ENCODE measurements around the gene PEMT.
"Not testable (repeated sequence)": the region's sequence is repeated elsewhere in the genome, so short reads cannot be mapped to it uniquely, and the experiment has no call there.

Gene PEMT, protein sequence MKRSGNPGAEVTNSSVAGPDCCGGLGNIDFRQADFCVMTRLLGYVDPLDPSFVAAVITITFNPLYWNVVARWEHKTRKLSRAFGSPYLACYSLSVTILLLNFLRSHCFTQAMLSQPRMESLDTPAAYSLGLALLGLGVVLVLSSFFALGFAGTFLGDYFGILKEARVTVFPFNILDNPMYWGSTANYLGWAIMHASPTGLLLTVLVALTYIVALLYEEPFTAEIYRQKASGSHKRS

DNA sequence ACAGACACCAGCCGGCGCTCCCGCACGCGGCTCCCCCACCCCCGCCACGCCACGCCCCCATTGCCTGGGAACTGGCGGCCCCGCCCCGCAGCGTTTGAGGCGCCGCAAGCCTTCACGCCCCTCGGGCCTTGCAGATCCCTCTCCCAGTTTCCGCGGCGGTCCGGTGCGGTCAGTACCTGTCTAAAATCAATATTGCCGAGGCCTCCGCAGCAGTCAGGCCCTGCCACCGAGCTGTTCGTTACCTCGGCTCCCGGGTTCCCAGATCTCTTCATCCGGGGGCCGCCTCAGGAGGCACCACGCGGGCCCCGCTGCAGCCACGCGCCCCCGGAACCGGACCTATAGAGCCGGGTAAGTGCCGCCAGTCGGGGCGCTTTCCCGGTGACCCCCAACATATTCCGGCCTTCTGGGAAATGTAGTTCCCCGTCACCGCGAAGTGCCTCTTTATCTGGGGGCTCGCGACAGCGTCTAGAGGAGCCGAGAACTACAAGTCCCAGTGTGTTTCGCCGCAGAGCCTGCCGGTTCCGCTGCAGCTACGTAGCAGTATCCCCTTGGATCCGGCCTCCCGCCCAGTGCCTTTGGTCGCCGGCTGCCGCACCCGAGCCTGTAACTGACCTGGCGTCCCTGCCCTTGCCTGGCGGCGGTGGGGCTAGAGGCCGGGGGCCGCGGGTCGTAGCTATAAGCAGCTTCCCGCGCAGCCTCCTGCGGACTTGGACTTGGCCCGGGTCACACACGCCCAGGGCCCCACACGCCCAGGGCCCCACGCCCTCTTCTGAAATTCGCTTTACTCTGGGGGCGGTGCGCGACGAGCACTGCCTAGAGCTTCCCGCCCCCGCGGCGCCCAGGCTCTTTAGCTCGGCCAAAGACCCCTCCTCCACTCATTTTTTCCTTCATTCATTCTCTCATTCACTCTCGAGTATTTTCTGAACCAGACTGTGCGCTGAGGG, at the start of gene PEMT:
PEMT (minus strand) TSS at position 354 of the 944 bp plus-strand sequence; CDS start at position 272, 82 bp downstream.
- in situ Hi-C loops (cut with MboI; ENCODE audit: low sequenced_read_pairs) = no loop called here

DNA sequence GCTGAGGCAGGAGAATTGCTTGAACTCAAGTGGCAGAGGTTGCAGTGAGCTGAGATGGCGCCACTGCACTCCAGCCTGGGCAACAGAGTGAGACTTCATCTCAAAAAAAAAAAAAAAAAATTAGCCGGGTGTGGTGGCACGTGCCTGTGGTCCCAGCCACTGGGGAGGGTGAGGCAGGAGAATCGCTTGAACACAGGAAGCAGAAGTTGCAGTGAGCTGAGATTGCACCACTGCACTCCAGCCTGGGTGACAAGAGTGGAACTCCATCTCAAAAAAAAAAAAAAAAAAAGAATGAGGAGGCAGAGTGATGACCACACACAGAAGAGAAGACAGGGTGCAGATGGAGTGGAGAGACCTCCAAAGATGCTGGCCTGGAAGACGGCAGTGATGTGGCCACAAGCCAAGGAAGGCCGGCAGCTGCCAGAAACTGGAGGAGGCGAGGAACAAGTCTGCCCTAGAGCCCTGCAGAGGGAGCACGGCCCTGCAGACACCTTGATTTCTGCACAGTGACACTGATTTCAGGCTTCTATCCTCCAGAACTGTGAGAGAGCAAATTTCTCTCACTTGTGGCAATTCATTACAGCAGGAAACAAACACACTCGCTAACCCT, 48.3 kb upstream of the PEMT start:
- in situ Hi-C loops (cut with MboI; ENCODE audit: low sequenced_read_pairs) = not testable (repeated sequence)

DNA sequence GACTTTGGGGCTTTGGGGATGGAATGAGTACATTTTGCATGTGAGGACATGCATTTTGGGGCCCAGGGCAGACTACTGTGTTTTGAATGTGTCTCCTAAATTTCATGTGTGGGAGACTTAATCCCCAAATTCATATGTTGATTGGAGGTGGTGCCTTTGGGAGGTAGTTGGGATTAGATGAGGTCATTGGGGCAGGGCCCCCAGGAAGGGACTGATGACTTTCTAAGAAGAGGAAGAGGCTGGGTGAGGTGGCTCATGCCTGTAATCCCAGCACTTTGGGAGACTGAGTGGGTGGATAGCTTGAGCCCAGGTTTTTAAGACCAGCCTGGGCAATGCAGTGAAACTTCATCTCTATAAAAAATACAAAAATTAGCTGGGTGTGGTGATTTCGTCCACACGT, 47.0 kb upstream of the PEMT start:
- in situ Hi-C loops (cut with MboI; ENCODE audit: low sequenced_read_pairs) = no loop called here

DNA sequence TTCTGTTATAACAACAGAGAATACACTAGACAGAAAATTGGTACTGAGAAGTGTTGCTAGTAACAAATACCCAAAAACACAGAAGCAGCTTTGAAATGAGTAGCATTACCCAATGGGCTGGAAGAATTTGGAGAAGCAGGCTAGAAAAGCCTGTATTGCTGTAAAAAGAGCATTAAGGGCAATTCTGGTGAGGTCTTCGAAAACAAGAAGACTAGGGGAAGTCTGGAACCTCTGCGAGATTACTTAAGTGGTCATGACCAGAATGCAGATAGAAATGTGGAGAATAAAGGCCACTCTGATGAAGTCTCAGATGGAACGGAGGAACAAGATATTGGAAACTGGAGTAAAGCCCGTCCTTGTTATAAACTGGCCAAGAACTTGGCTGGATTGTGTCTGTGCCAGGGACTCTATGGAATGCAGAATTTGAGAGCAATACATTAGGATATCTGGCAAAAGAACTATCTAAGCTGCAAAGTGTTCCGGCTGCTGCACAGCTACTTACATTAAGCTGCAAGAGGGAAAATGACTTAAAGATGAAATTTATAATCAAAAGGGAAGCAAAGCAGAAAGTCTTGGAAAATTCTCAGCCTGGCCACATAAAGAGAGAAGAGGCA, 44.9 kb upstream of the PEMT start:
- in situ Hi-C loops (cut with MboI; ENCODE audit: low sequenced_read_pairs) = no loop called here

DNA sequence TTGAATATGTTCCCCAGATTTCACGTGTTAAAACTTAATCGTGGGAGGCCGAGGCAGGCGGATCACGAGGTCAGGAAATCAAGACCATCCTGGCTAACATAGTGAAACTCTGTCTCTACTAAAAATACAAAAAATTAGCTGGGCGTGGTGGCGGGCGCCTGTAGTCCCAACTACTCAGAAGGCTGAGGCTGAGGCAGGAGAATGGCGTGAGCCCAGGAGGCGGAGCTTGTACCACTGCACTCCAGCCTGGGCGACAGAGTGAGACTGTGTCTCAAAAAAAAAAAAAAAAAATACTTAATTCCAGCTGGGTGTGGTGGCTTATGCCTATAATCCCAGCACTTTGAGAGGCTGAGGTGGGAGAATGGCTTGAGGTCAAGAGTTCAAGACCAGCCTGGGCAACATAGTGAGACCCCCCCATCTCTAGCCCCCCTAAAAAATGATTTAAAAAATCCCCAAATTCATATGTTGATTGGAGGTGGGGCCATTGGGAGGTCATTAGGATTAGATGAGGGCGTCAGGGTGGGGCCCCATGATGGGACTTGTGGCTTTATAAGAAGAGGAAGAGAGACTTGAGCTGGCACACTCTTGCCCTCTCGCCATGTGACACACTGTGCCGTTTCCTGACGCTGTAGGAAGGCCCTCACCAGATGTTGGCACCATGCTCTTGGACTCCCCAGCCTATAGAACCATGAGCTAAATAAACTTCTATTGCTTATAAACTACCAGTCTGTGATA, 44.2 kb upstream of the PEMT start:
- in situ Hi-C loops (cut with MboI; ENCODE audit: low sequenced_read_pairs) = not testable (repeated sequence)

DNA sequence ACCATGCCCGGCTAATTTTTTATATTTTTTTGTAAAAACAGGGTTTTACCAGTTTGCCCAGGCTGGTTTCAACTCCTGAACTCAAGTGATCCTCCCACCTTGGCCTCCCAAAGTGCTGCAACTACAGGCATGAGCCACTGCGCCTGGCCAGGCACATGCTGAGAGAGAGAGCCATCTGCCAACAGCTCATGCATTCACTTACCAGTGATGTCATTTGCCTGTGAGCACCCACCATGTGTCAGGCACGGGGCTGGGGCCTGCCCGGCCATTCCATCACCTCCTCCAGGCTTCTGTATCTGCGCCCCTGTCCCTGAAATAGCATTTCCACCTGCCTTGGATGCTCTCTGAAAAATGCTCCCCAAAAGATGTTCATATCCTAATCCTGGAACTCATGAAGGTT, 43.6 kb upstream of the PEMT start:
- in situ Hi-C loops (cut with MboI; ENCODE audit: low sequenced_read_pairs) = no loop called here

DNA sequence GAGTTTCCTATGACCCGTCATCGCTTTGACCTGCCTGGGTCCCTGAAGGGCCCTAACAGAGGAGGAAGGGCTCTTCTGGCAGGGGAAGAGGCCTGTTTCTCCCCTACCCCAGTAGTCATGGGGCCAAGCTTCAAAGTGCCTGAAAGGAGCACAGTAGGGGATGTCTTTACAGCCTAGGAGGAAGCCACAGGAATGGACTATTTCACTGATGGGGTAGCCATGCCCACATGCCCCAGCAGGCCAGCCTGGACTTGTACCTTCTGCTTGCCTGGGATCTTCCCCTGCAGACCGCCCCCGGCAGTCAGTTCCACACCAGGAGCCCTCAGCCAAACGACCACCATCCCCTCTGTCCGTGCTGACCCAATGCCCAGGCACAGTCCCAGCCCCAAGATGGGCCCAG, 41.8 kb upstream of the PEMT start:
- in situ Hi-C loops (cut with MboI; ENCODE audit: low sequenced_read_pairs) = no loop called here

DNA sequence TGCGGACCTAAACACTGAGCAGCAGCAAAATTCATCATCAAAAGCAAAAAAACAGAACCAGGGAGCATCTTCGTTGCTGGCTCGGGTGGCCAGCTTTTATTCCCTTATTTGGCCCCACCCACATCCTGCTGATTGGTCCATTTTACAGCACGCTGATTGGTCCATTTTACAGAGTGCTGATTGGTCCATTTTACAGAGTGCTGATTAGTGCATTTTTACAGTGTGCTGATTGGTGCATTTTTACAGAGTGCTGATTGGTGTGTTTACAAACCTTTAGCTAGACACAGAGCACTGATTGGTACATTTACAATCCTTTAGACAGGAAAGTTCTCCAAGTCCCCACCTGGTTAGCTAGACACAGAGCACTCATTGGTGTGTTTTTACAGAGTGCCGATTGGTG, 41.2 kb upstream of the PEMT start:
- in situ Hi-C loops (cut with MboI; ENCODE audit: low sequenced_read_pairs) = not testable (repeated sequence)

DNA sequence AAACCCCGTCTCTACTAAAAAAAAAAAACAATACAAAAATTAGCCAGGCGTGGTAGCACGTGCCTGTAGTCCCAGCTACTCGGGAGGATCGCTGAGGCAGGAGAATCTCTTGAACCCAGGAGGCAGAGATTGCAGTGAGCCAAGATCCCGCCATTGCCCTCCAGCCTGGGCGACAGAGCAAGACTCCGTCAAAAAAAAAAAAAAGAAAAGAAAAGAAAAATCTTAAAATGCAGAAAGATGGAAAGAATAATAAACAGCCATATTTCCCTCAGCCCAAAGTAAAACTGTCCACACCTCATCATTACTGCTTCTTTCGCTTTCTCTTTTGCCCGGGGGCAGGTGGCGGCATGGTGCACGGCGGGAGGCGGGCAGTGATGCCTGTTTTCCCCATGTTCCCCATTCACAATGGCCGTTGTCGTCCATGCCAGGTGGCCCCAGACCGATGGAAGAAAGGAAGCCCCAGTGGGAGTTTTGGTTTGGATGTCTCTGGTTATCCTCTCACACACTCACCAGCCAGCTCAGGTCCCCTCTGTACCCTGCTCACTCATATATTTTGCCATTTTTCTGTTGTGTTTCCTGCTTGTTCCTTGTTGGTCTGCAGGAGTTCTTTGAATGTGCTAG, 37.0 kb upstream of the PEMT start:
- in situ Hi-C loops (cut with MboI; ENCODE audit: low sequenced_read_pairs) = no loop called here

DNA sequence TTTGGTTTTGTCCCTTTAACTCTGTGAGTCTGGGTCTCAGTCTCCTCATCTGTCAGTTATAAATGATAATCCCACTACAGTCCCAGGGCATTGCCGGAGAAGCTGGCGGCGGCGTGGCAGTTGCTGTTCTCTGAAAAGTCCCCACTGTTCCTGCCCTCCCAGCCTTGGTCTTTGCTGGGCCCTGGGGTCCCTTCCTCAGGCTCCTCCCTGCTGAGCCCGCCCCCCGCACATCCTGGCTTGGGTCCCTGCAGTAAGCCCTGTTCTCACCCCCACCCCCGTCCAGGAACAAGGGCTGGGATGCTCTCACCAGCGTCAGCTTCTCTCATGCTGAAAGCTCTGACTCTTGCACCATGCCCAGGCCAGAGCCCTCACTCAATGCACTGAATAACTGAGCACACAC, 35.3 kb upstream of the PEMT start:
- in situ Hi-C loops (cut with MboI; ENCODE audit: low sequenced_read_pairs) = no loop called here

DNA sequence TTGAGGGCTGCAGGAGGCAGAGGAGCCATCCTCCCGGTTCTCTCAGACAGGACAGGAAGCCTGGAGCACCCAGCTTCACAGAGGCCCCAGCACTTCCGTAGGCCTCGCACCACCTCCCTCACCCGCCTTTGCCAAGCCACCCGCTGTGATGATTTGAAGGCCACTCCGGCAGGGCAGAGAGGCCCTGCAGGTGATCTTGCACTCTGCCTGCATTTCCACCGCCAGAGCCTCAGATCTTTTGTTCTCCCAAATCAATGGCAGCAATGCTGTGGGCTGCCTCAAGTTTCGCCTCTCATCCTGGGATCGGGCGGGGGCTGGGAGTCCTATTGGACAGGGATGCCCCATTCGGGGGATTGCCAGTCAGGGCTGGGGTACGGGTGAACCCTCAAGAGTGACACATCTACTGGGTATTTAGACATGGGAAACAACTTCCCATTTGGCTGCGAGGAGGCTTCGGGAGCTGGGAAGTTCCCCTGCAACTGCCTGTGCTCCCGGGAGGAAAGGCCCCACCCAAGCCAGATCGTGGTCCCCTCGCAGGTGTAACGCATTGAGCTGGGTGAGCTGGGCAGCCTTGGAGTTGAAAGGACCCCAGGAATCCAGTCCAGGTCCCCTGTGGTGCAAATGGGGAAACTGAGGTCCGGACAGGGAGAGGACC, 34.8 kb upstream of the PEMT start:
- in situ Hi-C loops (cut with MboI; ENCODE audit: low sequenced_read_pairs) = no loop called here

DNA sequence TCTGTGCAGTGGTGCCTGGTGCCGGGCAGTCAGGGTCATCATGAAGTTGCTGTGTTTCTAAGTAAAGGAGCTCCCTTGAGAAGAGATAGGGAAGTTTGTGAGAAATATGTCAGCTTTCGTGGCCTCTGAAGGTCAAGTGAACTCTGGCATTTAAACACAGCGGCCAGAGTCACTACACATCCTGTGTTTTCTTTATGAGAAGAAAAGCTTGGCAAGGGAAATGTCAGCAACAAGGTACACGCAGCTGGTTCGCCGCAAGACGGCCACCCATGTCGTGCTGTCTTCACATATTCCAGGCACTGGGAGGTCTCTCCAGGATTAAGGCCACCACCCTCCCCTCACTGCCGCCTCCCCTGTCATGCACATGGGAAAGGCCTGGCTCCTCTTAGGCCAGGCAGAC, 33.2 kb upstream of the PEMT start:
- in situ Hi-C loops (cut with MboI; ENCODE audit: low sequenced_read_pairs) = no loop called here

DNA sequence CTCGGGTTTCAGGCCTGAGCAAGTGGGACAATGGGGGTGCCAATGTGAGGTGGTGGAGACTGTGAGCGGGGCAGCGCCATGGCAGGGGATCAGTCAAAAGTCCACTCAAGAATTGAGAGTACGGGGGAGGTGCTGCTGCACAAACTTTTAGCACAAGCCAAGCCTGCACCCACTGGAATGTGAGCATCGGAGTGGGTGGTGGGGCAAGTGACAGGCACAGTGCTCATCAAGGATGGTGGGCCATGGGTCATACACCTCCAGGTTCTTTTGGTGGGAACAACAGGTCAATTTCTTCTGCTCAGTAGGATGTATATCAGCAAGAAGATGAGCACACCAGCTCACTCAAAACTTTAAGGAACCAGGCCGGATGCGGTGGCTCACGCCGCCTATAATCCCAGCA, 32.4 kb upstream of the PEMT start:
- in situ Hi-C loops (cut with MboI; ENCODE audit: low sequenced_read_pairs) = no loop called here

DNA sequence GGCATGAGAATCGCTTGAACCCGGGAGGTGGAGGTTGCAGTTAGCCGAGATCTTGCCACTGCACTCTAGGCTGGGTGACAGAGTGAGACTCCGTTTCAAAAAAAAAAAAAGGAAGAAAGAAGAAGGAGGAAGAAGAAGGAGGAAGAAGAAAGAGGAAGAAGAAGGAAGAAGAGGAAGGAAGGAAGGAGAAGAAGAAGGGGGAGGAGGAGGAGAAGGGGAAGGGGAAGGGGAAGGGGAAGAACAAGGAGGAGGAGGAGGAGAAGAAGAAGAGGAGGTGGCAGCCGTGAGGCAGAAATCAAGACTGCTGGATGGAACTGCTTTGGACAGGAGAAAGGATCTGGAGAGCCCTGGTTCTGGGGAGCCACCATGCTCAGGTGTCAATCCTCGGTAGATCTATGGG, 29.7 kb upstream of the PEMT start:
- in situ Hi-C loops (cut with MboI; ENCODE audit: low sequenced_read_pairs) = no loop called here

DNA sequence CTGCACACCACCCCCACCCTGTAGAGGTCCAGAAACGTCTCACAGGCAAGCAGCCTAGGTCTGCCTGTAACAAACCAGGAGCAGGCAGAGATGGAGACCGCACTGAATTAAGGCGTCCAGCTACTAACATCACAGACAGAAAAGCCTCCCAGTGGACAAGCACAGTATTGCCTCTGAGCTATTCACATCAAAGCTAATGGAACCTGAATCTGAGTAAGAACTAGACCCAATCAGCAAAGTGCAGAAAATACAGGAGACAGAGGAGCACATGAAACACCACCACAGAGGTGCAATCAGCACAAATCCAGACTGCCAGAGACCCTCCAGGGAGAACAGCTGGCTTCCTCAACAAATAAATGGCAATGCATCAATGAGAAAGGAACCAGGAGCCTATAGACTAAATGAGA, 22.2 kb upstream of the PEMT start:
- in situ Hi-C loops (cut with MboI; ENCODE audit: low sequenced_read_pairs) = no loop called here

DNA sequence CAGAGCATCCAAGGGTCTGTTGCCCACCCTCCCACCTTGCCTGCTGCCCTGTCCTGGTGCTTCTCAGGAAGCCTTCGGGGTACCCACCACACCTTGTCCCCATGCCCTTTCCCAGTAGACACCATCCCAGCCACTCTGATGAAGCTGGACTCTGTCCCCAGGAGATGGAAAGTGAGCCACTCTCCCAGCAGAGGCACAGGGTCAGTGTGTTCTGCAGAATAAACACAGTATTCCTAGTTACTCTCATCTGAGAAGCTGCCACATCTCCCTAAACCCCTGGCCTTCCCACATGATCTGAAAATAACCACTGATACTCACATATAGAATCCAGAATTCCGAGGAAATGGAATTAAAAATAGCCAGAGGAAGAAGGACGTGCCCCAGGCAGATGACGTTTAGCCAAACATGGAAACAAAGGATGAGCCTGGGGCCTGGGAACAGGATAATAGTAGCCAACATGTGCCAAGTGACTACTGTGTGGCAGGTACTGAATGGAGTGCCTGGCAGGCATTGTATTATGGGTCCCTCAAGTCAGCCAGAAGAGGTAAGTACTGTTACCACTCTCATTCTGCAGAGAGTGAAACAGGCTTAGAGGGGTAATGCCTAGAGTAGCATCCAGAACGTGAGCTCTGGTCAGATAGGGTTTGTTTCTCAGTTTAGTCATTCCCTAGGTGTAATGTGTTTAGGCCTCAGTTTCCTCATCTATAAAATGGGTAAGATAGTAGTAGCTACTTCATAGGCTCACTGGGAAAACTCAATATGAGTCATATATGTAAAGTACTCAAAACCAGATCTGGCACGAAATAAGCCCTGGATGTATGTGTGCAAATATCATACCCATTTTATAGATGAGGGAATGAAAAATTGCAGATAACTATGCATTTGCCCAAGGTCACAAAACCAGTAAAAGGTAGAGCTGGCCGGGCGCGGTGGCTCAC, 20.8 kb upstream of the PEMT start:
- in situ Hi-C loops (cut with MboI; ENCODE audit: low sequenced_read_pairs) = no loop called here

DNA sequence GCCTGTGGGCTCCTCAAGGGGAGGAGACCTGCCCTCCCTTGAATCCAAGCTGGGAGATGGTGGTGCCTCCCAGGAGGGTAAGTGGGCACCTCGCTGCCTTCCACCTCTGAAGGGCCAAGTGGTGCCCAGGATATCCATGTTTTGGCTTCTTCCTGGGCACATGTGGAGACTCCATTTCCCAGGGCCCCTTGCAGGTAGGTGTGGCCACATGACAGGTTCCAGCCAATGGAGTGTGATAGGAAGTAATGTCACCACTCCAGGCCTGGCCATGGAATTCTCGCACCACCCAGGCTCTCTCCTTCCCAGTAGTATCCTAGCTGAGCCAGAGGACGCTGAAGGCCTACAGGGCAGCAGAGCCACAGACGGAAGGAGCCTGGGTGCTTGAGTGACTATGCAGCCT, 17.6 kb upstream of the PEMT start:
- in situ Hi-C loops (cut with MboI; ENCODE audit: low sequenced_read_pairs) = no loop called here

DNA sequence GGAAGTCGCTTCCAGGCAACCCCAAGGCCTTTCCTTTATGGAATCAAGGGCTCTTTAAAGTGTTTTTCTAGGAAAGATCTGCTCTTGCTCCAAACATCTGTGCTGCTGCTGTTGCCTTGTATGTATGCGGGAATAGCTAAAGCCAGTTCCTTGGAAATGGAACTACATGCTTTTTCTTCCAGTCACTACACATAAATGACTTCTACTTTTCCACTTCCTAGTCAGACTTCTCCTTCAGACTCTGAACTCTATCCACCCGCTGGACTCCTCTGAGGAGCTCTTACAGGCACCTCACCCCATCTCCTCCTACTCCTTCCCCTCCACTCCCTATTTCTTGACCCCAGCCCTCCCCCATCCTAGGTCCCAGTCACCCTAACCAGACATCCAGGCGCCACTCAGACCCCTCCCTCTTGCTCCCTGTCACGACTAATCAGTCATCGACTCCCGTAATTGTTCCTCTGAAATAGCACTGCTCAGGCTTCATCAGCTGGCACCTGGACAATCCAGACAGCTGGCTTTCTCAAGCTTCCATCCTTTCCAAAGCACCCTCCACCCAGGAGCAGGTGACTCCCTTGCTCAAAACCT, 15.0 kb upstream of the PEMT start:
- in situ Hi-C loops (cut with MboI; ENCODE audit: low sequenced_read_pairs) = no loop called here

All from hTERT RPE-1 (cell line).